DMS153 treated with DMSO at 0.1 percent for 48 hours (cell line): ENCODE data around the gene DDO.
"Not testable (repeated sequence)": the region's sequence is repeated elsewhere in the genome, so short reads cannot be mapped to it uniquely, and the experiment has no call there.

Source experiments
- DNase-seq: peaks from one replicate; lab custom pipeline; 2025; ENCODE audit not compliant: unreplicated experiment; lab: John Stamatoyannopoulos, UW

The DDO gene, protein sequence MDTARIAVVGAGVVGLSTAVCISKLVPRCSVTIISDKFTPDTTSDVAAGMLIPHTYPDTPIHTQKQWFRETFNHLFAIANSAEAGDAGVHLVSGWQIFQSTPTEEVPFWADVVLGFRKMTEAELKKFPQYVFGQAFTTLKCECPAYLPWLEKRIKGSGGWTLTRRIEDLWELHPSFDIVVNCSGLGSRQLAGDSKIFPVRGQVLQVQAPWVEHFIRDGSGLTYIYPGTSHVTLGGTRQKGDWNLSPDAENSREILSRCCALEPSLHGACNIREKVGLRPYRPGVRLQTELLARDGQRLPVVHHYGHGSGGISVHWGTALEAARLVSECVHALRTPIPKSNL

DNA sequence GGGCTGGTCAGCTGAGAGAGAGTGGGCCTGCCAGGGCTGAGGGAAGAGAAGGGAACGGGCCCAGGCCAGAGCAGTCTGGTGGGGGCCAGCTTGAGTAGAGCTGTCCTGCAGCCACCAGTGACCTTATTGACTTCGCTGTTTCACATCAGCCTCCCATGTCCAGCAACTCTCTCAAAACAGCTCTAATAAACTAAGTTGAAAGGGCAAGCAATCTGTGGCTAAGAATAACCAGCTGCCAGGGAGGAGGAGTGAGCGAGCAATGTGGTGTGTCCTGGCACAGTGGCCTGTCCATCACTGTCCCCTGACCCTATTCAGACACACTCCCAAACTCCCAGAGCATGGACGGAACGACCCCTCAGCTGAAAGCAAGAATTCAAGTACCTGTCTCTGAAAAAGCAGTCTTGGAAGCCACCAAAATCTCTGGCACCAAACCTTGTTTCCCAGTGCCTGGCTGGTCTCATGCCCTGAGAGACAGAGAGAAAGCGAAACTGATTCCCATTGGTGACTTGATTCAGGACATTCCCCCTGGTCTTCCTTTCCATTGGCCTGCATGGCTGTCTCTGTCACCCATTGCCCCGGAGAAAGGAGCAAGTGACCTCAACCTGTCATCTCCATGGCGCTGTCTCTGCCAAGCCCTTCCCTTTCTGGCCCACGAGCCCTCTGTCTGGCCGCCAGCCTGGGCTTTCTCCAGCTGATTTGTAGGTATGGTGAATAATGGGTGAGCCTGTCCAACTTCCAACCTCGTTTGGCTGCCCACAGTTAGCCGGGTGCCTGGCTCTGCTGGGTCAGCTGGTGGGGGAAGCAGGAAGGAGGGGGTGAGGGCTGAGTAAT, at the start of gene DDO:
TSS of gene DDO (minus strand) at position 490 of the 831 bp plus-strand sequence. CDS start 2,113 bp downstream, outside the sequence.
- DNase-seq, result peak; percentile 12

DNA sequence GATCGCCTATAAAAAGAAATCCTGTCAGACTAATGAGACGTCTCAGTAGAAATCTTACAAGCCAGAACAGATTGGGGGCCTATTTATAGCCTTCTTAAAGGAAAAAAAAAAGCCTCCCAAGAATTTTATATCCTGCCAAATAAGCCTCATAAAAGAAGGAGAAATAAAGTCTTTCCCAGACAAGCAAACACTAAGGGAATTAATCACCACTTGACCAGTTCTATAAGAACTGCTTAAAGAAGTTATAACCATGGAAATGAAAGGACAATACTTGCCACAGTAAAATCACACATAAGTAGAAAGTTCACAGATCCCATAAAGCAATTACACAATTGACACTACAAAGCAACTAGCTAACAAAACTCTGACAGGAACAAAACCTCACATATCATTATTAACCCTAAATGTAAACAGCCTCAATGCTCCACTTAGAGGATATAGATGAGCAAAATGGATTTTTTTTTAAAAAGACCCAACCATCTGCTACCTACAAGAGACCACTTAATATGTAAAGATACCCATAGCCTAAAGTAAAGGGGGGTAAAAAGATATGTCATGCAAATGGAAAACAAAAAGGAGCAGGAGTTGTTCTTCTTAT, 47.6 kb upstream of the DDO start:
- no peak for DNase-seq

DNA sequence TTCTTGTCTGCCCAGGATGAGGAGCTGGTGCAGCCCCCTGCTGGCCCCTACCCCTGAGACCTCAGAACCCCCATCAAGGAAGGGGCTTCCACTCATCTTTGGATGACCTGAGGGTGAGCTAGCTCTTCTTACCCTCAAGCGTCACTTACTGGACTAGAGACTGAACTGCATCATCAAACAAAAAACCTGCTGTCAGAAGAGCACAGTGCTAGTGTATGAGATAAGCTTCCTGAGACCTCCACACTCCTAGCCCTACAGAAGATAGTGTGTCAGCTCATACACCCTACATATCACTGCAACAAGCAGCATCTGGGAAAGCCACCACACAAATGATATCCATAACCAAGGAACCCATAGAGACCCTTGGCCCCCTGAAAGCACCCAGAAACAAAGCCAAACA, 46.0 kb upstream of the DDO start:
- no peak for DNase-seq

DNA sequence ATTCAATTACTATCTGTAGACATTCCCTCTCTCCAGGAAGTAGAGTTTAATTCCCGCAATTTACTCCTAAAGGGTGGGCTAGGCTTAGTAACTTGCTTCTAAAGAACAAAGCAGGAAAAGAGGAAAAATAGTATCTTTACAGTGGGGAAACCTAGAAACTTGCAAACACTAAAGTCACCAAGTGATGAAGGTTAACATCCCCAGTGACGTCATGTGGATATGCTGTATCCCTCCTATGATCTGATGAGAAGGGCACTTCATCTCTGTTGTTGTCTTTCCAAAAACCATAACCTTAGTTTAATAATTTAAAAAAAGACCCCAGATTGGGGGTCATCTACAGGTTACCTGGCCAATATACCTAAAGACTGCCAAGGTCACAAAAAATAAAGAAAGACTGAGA, 43.8 kb upstream of the DDO start:
- DNase-seq, result no peak

DNA sequence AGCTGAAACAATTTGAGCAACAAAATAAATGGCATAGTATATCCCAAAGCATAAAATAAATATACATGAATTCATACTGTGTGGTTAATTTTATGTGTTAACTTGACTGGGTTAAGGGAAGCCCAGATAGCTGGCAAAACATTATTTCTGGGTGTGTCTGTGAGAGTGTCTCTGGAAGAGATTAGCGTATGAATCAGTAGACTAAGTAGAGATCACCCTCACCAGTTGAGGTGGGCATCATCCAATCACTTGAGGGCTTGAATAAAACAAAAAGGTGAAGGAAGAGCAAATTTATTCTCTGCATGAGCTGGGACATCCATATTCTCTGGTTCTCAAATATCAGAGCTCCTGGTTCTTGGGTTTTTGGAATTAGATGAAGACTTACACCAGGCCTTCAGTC, 43.1 kb upstream of the DDO start:
- DNase-seq, result no peak

DNA sequence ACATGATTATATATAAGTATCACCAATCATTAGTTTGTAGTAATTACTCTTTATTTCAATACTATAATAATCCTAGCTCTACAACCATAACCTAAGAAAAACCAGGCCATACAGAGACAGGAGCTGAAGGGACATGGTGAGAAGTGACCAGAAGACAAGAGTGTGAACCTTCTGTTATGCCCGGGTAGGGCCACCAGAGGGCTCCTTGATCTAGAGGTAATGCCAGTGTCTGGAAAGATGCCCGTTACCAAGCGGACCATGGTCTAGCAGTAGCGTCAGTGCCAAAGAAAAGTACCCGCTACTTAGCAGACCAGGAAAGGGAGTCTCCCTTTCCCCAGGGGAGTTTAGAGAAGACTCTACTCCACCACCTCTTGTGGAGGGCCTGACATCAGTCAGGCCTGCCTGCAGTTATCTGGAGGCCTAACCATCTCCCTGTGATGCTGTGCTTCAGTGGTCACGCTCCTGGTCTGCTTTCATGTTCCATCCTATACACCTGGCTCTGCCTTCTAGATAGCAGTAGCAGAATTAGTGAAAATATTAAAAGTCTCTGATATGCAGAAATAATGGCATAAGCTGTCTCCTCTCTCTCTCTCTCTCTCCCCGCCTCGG, 42.3 kb upstream of the DDO start:
- DNase-seq, result not testable (repeated sequence)

DNA sequence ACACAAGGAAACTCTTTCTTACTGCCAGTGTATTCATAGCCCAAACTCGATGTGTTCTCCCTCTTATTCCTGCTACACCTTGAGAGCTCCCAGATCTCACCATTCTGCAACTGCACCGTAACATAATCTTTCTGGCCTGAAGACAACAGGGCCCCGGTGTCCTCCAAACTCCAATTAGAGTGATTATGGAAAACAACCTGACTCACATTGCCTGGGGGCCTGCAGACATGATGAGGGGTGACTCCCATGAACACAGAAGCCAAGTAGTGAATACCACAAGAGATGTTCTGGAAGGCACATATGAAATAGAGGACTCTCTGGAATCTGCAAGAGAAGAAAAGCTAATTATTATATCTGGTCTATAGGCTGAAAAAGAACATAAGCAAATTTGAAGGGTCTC, 41.3 kb upstream of the DDO start:
- no peak for DNase-seq

DNA sequence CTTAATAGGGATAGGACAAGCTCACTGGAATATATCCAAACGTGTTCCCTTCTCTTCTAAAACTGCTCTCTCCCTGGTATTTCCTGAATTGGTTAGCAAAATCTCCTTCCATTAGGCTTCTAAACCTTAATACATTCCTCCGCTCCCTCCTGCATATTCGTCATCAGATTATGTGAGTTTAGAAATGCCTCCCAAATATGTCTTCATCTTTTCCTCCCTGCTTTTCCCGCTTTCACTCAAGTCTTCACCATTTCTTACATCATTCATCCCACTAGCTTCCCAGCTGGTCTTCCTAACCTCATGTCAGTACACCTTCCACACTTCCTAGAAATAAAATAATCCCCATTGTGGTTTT, 34.1 kb upstream of the DDO start:
- no peak for DNase-seq

DNA sequence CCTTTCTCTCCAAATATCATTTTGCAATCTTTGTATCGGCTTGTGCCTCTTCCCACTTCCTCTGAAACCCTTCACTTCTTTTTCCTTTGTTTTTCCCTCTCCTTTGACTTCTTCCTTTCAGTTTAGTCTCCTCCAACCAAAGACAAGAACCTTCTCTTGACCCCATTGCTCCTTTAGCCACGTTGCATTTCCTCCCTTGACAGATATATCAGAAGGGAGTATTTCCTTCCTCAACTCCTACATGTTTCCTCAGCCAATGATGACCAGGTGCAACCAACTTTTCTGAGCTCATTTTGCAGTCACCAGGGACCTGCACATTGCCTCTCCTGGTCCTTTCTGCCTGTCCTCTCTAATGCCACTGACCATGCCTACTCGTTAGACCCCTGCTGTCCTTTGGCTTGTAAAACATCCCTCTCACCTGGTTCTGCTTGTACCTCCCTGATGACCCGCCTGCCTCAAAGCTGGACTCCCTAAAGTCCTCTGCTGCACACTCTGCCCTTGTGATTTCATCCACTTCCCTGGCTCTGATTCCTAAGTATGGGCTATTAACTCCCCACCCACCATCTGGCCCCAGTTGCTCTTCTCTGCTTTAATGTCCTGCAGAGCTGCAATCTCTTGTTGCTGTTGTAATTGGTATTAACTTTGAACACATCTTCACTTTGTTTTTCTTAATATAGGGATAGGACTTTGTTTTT, 33.6 kb upstream of the DDO start:
- no peak for DNase-seq

DNA sequence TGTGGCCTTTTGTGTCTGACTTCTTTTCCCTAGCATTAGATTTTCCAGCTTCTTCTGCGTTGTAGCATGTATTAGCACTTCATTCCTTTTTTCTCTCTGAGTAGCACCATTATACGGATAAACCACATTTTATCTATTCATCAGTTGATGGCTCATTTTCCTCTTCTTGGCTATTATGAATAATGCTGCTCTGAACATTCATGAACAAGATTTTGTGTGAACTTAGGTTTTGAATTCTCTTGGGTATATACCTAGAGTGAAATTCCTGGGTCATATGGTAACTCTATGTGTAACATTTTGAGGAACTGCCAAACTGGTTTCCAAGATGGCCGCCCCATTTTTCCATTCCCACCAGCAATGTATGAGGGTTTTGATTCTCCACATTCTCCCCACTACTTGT, 32.4 kb upstream of the DDO start:
- DNase-seq, result no peak

DNA sequence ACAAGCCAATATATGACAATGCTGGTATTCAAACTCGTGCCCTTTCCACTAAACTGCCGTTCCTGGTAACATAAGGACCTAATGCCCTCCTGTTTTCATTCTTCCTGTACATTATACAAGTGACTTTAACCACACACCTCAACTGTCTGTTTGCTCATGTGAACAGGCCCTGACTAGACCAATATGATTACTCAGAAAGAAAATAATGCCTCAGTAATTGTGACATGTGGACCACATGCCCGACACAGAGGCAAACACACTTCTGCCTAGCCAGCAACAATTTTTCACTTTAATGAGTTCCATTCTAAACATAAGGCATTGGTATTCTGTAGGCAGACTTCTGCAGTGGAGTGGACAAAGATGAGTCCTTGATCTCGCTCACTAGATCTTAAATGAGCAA, 31.0 kb upstream of the DDO start:
- peak; percentile 53 for DNase-seq

DNA sequence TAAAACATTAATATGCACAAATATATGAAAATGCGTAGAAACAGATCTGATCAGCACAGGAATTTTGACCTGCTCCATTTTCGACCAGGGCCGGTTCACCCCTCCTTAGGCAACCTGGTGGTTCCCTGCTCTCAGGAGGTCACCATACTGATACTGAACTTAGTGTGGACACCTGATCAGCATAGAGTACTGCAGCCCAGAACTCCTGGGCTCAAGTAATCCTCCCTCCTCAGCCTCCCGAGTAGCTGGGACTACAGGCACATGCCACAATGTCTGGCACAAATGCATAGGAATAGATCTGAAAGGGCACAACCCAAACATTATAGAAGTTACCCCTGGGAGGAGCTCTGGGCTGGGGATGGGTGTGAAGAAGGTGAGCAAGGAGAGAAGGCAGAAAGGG, 24.7 kb upstream of the DDO start:
- DNase-seq, result no peak

DNA sequence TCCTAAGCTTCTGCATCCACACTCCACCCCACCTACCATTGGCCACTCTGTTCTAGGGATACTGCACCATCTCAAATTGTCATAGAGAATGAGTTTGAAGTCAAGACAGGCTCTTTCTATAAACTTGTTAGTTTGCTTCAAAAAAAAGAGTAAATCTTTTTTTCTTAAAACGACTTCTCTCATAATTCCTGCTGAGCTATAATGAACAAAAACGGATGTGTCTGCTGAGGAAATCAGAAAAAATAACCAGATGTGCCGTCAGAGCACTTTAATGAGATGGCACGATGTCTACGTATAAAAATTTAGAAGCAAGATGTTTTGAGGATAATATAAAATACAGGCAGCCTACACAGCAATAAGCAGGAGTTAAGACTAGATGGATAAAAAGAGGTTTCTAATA, 24.0 kb upstream of the DDO start:
- no peak for DNase-seq

DNA sequence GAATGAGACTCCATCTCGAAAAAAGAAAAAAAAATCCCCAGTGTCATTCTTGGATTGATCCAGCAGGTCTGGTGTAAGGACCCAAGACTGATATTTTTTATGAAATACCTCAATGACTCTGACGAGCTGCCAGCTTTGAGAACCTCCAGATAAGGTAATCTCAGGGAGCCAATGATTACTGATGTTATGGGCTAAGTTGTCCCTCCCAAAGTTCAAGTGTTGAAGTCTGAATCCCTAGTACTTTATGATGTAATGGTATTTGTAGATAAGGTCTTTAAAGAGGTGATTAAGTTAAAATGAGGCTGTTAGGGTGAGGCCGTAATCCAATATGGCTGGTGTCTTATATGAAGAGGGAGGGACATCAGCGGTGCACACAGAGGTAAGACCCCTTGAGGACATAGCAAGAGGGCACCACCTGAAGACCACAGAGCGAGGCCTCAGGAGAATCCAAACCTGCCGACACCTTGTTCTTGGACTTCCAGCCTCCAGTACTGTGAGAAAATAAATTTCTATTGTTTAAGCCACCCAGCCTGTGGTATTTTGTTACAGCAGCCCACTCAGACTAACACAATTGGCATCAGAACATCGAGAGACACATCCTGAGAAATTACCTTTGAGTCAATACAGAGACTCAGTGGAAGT, 19.7 kb upstream of the DDO start:
- no peak for DNase-seq

DNA sequence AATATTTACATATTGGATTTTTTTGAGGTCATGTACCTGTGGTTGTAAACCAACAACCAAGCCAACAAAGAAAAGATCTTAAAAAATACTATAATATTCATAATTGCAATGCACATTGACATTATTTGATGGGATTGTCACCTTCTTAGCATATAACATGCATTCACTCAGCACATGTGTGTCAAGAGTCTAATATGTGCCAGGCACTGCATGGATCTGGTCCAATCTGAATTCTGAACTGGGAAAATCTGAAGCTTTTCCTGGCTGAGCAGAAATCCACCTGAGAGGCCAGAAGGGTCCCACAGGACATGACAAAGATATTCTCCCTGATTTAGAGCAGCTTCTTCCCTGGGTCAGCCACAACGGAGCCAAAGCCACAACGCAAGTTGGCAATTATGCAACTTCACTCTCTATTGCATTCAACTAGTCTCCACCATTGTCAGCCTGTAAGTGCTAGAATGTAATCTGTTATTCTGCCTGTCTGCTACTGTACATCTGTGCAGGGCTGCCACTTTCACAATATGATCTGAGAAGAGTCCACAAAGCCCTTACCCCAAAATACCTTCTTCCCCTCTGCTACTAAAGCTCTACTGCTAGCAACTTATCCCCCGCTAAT, 17.0 kb upstream of the DDO start:
- DNase-seq, result no peak

DNA sequence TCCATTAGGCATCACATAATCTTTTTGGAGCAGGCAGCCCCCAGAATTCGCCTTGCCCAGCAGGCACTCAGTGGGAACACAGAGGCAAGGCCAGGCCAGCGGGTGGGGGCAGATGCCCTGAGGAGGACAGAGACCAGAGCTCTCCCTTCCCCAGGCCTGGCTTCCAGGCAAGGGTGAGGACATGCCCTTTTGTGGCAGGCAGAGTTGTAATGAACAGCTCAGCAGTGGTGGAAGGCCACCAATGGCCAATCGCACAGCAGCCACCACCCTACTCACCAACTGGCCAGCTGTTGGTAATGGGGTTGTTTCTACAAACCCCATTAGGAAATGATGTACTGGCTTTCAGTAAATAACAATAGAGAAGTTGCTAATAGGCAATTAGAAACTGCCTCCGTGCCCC, 15.4 kb upstream of the DDO start:
- no peak for DNase-seq

DNA sequence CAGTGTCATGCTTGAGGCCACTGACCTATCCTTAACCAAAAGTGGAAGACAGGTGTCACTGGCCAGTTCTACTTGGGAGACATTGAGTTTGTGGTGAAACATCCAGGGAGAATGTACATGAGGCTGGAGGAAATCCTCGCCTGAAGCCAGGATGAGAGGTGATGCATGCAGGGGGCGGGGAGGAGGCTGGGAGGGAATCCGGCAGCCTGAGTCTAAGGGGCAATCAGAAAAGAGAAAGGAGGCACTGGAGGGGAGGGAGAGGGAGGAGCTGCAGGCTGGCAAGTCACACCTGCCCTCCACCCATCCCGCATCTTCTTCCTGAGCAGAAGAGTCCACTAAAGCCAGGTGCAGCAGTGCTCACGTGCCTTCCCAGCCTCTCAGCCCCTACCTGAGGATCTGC, 14.9 kb upstream of the DDO start:
- DNase-seq, result peak; percentile 1

DNA sequence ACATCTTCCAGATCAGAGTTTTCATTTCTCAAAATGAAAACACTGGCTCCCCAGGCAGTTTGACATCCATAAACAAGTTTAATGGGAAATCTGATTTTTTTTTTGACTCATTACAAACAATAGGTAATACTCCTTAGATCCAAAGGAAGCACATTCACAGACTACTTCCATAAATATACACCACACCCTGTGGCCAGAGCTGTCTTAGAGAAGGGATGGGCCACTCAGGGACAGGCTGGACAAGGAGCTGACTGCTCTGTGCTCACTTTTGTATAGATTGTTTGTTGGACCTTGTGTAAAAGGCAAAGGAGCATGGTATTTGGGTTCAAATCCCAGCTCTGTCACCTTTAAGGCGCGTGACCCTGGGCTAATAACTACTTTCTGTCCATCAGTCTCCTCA, 12.8 kb upstream of the DDO start:
- DNase-seq, result no peak

DNA sequence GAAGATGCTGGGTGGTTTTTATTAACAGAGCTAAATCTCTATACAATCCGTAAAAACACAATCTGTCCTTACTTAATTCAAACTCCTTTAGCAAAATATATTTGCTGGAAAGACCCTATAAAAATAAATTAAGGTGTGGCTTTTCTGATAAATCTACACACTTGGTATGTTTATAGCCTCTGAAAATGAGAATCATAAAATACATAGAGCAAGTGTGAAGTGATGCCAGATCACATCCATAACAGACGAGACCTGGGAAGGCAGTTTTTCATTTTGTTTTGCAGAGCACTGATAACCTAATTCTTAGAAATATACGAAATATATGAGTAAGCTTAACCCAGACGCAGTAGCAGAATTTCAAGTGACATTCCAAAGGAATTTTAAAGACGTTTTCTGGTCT, 10.4 kb upstream of the DDO start:
- DNase-seq, result no peak

DNA sequence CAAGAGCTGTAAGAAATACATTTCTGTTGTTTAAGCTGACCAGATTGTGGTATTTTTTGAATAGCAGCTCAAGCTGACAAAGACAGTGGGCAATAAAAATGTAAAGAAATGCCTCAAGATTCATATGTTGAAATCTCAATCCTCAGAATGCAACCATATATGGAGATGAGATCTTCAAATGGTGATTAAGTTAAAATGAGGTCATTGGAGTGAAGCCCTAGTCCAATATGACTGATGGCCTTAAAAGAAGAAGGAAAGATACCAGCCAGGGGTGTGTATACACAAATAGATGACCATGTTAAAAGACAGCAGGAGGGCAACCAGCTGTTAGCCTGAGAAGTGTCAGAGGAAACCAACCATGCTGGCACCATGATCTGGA, 7.1 kb upstream of the DDO start:
- DNase-seq, result no peak
